Subcutaneous adipose tissue (tissue), 4 donors: ENCODE results near the gene SH3BP5. TPM values are rescaled to one million over a fixed set of nuclear protein-coding genes. Genes with fewer than 3 reads are reported as not detected.

ENCODE experiments used
- total RNA-seq, 4 donors: library from RNA; depleted of rRNA; stranded (reverse); fragments of >200 nt; gene quantifications; one replicate each; pipeline ENCODE4 v1.1.0, GENCODE V29; 2016
- TF ChIP-seq, protein P1 (sequence below): fragments of 450-650 bp; IDR thresholded peaks from one replicate; pipeline ENCODE4 v1.5.1; 2016; ENCODE audit warnings: low read depth, mild to moderate bottlenecking, control low read depth, antibody characterized with exemption, moderate library complexity

SH3BP5 gene
- total RNA-seq, 4 donors from 2014 or later: 67.5 to 90.6 (median 83.7) TPM

GRCh38 chr3:15217841-15218267 lies 114.5 kb downstream of the SH3BP5 start:
- TF ChIP-seq, protein P1, sequence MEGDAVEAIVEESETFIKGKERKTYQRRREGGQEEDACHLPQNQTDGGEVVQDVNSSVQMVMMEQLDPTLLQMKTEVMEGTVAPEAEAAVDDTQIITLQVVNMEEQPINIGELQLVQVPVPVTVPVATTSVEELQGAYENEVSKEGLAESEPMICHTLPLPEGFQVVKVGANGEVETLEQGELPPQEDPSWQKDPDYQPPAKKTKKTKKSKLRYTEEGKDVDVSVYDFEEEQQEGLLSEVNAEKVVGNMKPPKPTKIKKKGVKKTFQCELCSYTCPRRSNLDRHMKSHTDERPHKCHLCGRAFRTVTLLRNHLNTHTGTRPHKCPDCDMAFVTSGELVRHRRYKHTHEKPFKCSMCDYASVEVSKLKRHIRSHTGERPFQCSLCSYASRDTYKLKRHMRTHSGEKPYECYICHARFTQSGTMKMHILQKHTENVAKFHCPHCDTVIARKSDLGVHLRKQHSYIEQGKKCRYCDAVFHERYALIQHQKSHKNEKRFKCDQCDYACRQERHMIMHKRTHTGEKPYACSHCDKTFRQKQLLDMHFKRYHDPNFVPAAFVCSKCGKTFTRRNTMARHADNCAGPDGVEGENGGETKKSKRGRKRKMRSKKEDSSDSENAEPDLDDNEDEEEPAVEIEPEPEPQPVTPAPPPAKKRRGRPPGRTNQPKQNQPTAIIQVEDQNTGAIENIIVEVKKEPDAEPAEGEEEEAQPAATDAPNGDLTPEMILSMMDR: no peak

DNA sequence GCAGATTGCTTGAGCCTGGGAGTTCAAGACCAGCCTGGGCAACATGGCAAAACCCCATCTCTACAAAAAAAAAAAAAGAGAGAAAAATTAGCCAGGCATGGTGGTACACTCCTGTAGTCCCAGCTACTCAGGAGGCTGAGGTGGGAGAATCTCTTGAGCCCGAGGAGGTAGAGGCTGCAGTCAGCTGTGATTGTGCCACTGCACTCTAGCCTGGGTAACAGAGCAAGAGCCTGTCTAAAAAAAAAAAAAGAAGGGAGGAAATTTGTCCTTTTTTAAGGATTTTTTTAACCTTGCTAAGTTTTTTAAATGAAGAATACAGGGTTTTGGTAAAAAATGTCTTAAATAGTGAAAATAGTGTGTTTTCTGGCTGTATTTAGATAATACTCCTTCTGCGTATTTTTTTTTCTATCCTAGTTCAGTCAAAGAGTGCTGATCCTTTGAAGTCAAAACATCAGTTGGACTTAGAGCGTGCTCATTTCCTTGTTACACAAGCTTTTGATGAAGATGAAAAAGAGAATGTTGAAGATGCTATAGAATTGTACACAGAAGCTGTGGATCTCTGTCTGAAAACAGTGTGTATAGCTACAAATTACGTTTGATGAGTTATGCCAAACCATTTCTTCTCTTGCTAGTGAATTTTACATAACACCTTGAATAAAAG lies 115.2 kb downstream of the SH3BP5 start:
- TF ChIP-seq, protein P1: no peak

GRCh38 chr3:15216501-15216900 lies 115.9 kb downstream of the SH3BP5 start:
- TF ChIP-seq, protein P1: no peak

DNA sequence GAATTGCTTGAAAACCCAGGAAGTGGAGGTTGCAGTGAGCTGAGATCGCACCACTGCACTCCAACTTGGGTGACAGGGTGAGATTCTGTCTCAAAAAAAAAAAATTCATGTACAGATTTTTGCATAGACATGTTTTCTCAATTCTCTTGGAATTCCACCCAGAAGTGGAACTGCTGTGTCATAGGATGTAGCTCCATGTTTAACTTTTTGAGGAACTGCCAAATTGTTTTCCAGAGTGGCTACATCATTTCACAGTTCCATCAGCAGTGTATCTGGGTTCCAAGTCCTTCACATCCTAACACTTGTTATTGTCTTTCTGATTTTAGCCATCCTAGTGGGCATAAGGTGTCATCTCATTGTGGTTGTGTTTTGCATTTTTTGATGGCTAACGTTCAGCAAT lies 116.4 kb downstream of the SH3BP5 start:
- TF ChIP-seq, protein P1: no peak

GRCh38 chr3:15214758-15215157 lies 117.6 kb downstream of the SH3BP5 start:
- TF ChIP-seq, protein P1: no peak

- TF ChIP-seq, protein P1: no peak
These were observed 120.4 kb downstream of the SH3BP5 start for GRCh38 chr3:15211937-15212336.

- TF ChIP-seq, protein P1: no peak
These were observed 124.4 kb downstream of the SH3BP5 start for GRCh38 chr3:15207836-15208504.
